BLaER1 treated with 17β-estradiol and CSF1 and Interleukin-3, amounts not matched to agents 10 nM and 100 nM (cell line): ENCODE data around the gene SDK2.

Experiments
- H3K27ac ChIP-seq, 11 experiments: shearing (Covaris generic); formaldehyde crosslinking; 2 replicates each; pipeline ENCODE4 v1.8.1; 2022
- H3K27me3 ChIP-seq, 11 experiments: shearing (Covaris generic); formaldehyde crosslinking; 2 replicates each; pipeline ENCODE4 v1.8.1; 2022
- H3K36me3 ChIP-seq, 11 experiments: shearing (Covaris generic); formaldehyde crosslinking; 2 replicates each; pipeline ENCODE4 v1.8.1; 2022
- H3K4me1 ChIP-seq, 10 experiments: shearing (Covaris generic); formaldehyde crosslinking; 2 replicates each; pipeline ENCODE4 v1.8.1; 2022
- H3K4me2 ChIP-seq, 11 experiments: shearing (Covaris generic); formaldehyde crosslinking; 2 replicates each; pipeline ENCODE4 v1.8.1; 2022
- H3K4me3 ChIP-seq, 10 experiments: shearing (Covaris generic); formaldehyde crosslinking; 2 replicates each; pipeline ENCODE4 v1.8.1; 2022
- H3K9ac ChIP-seq, 11 experiments: shearing (Covaris generic); formaldehyde crosslinking; 2 replicates each; pipeline ENCODE4 v1.8.1; 2022
- H3K9me3 ChIP-seq, 11 experiments: shearing (Covaris generic); formaldehyde crosslinking; replicated peaks in 1 of 11; 2 replicates each; pipeline ENCODE4 v1.8.1; 2022
- H4K20me1 ChIP-seq, 11 experiments: shearing (Covaris generic); formaldehyde crosslinking; 2 replicates each; pipeline ENCODE4 v1.8.1; 2022
- Cebpa-rat ChIP-seq, 11 experiments: shearing (Covaris generic); IDR thresholded peaks; 2 replicates each; pipeline ENCODE4 v1.8.1; 2022

Gene SDK2

GRCh38 chr17:73584987-73585386 lies 59.3 kb downstream of the SDK2 start:
- Histone ChIP-seq H3K4me3 (no peak overlapping the region), H3K27ac (peak overlapping the region in 2 of 11 experiments; percentile 0 to 37; a peak in 3 of 22 replicates), H3K4me1 (peaks cover 24 to 92% (median 88%) of the 10 kb centered on the region in 10 experiments), H3K9ac (peak overlapping the region in 4 of 11 experiments; percentile 4 to 36 (median 22); a peak in 3 of 22 replicates), H3K27me3 (peaks cover 0 to 9% (median 0%) of the 10 kb centered on the region in 11 experiments; a peak in 2 of 22 replicates), H4K20me1 (peaks cover 0 to 10% (median 0%) of the 10 kb centered on the region in 11 experiments; a peak in 3 of 22 replicates), H3K9me3 (no peaks in the 10 kb centered on the region), H3K4me2 (peak overlapping the region in 8 of 11 experiments; percentile 75 to 98 (median 94); a peak in 16 of 22 replicates), H3K36me3 (no peaks in the 10 kb centered on the region)
- no peak for TF ChIP-seq Cebpa-rat (IDR thresholded peaks at IDR 0.05)

- no peak overlapping the region; a peak in 1 of 22 replicates for H3K9ac ChIP-seq
- 0 out of 22 replicates have a peak overlapping the region, but pooled peaks of 1 of the 11 experiments have one; percentile 1 for H3K27ac ChIP-seq
- peaks cover 15 to 83% (median 78%) of the 10 kb centered on the region in 10 experiments for H3K4me1 ChIP-seq
- peak overlapping the region in 7 of 11 experiments; percentile 16 to 98 (median 93); a peak in 11 of 22 replicates for H3K4me2 ChIP-seq
- H3K9me3 ChIP-seq, result no peaks in the 10 kb centered on the region
- no peak overlapping the region for H3K4me3 ChIP-seq
- peaks cover 0 to 6% (median 0%) of the 10 kb centered on the region in 11 experiments; a peak in 2 of 22 replicates for H3K27me3 ChIP-seq
- no peak for TF ChIP-seq Cebpa-rat (IDR thresholded peaks at IDR 0.05)
- H4K20me1 ChIP-seq, result peaks cover 0 to 10% (median 0%) of the 10 kb centered on the region in 11 experiments; a peak in 3 of 22 replicates
- no peaks in the 10 kb centered on the region for H3K36me3 ChIP-seq
Measured at GRCh38 chr17:73584049-73584448, 60.2 kb downstream of the SDK2 start.

- H3K4me1 ChIP-seq, result peaks cover 11 to 70% (median 66%) of the 10 kb centered on the region in 10 experiments; a peak in 19 of 20 replicates
- TF ChIP-seq Cebpa-rat (IDR thresholded peaks at IDR 0.05), result no peak
- H3K36me3 ChIP-seq, result no peaks in the 10 kb centered on the region
- no peaks in the 10 kb centered on the region for H3K9me3 ChIP-seq
- no peak overlapping the region for H3K27ac ChIP-seq
- peaks cover 0 to 5% (median 0%) of the 10 kb centered on the region in 11 experiments; a peak in 2 of 22 replicates for H4K20me1 ChIP-seq
- H3K27me3 ChIP-seq, result no peaks in the 10 kb centered on the region
- H3K4me3 ChIP-seq, result no peak overlapping the region
- H3K9ac ChIP-seq, result no peak overlapping the region
- peak overlapping the region in 8 of 11 experiments; percentile 10 to 98 (median 68); a peak in 9 of 22 replicates for H3K4me2 ChIP-seq
Measured at GRCh38 chr17:73582821-73583220, 61.4 kb downstream of the SDK2 start.

- Histone ChIP-seq H3K4me1 (peaks cover 7 to 66% (median 61%) of the 10 kb centered on the region in 10 experiments; a peak in 19 of 20 replicates), H3K4me3 (no peak overlapping the region), H3K9me3 (no peaks in the 10 kb centered on the region), H3K9ac (no peak overlapping the region), H3K4me2 (peak overlapping the region in 8 of 11 experiments; percentile 10 to 98 (median 68); a peak in 10 of 22 replicates), H3K36me3 (no peaks in the 10 kb centered on the region; a peak in 1 of 22 replicates), H4K20me1 (peaks cover 0 to 5% (median 0%) of the 10 kb centered on the region in 11 experiments; a peak in 2 of 22 replicates), H3K27me3 (no peaks in the 10 kb centered on the region), H3K27ac (no peak overlapping the region)
- TF ChIP-seq Cebpa-rat (IDR thresholded peaks at IDR 0.05), result no peak
Measured at GRCh38 chr17:73582359-73582758, 61.9 kb downstream of the SDK2 start.

GRCh38 chr17:73581379-73581778 lies 62.9 kb downstream of the SDK2 start:
- no peak for TF ChIP-seq Cebpa-rat (IDR thresholded peaks at IDR 0.05)

GRCh38 chr17:73580073-73580710 lies 64.1 kb downstream of the SDK2 start:
- H3K4me2 ChIP-seq, result no peak overlapping the region
- no peaks in the 10 kb centered on the region; a peak in 1 of 22 replicates for H3K36me3 ChIP-seq
- no peaks in the 10 kb centered on the region for H3K27me3 ChIP-seq
- H3K9ac ChIP-seq, result no peak overlapping the region
- H3K27ac ChIP-seq, result no peak overlapping the region
- no peak for TF ChIP-seq Cebpa-rat (IDR thresholded peaks at IDR 0.05)
- no peaks in the 10 kb centered on the region for H3K9me3 ChIP-seq
- H3K4me3 ChIP-seq, result no peak overlapping the region
- no peaks in the 10 kb centered on the region; a peak in 2 of 22 replicates for H4K20me1 ChIP-seq
- H3K4me1 ChIP-seq, result peaks cover 0 to 44% (median 40%) of the 10 kb centered on the region in 10 experiments; a peak in 15 of 20 replicates

More at GRCh38 chr17:73581379-73581778, 62.9 kb downstream of the SDK2 start:
- Histone ChIP-seq H4K20me1 (no peaks in the 10 kb centered on the region; a peak in 2 of 22 replicates), H3K36me3 (no peaks in the 10 kb centered on the region; a peak in 1 of 22 replicates), H3K9ac (peak overlapping the region in 1 of 11 experiments; percentile 35; a peak in 3 of 22 replicates), H3K27ac (no peak overlapping the region), H3K4me2 (peak overlapping the region in 5 of 11 experiments; percentile 22 to 98 (median 93); a peak in 8 of 22 replicates), H3K9me3 (no peaks in the 10 kb centered on the region), H3K4me3 (no peak overlapping the region), H3K27me3 (no peaks in the 10 kb centered on the region), H3K4me1 (peaks cover 0 to 56% (median 52%) of the 10 kb centered on the region in 10 experiments; a peak in 18 of 20 replicates)

- no peaks in the 10 kb centered on the region; a peak in 1 of 22 replicates for H3K36me3 ChIP-seq
- H3K27me3 ChIP-seq, result no peaks in the 10 kb centered on the region
- no peaks in the 10 kb centered on the region for H3K9me3 ChIP-seq
- H3K4me3 ChIP-seq, result no peak overlapping the region
- no peak overlapping the region for H3K27ac ChIP-seq
- H3K4me1 ChIP-seq, result peaks cover 0 to 8% (median 5%) of the 10 kb centered on the region in 10 experiments; a peak in 11 of 20 replicates
- no peak overlapping the region for H3K9ac ChIP-seq
- no peak overlapping the region for H3K4me2 ChIP-seq
- TF ChIP-seq Cebpa-rat (IDR thresholded peaks at IDR 0.05), result no peak
- no peaks in the 10 kb centered on the region; a peak in 2 of 22 replicates for H4K20me1 ChIP-seq
Measured at GRCh38 chr17:73576556-73577098, 67.6 kb downstream of the SDK2 start.

GRCh38 chr17:73575470-73576221 lies 68.6 kb downstream of the SDK2 start:
- no peak overlapping the region for H3K27ac ChIP-seq
- no peaks in the 10 kb centered on the region for H3K27me3 ChIP-seq
- H3K36me3 ChIP-seq, result no peaks in the 10 kb centered on the region; a peak in 1 of 22 replicates
- TF ChIP-seq Cebpa-rat (IDR thresholded peaks at IDR 0.05), result no peak
- no peak overlapping the region for H3K9ac ChIP-seq
- no peaks in the 10 kb centered on the region for H3K9me3 ChIP-seq
- H4K20me1 ChIP-seq, result no peaks in the 10 kb centered on the region; a peak in 1 of 22 replicates
- H3K4me2 ChIP-seq, result no peak overlapping the region
- no peaks in the 10 kb centered on the region; a peak in 2 of 20 replicates for H3K4me1 ChIP-seq
- no peak overlapping the region for H3K4me3 ChIP-seq
